ENCODE results near the gene TSPAN31.
A peak's percentile ranks its signal among the peaks of the same experiment; 100 is the strongest.

Gene TSPAN31

GRCh38 chr12:57777911-57778310 lies 33.1 kb downstream of the TSPAN31 start:
- H3K27ac ChIP-seq (ENCODE audit: low read length): no peak overlapping the region
- DNase-seq (ENCODE audit: low read depth, low spot score): no peak
- H3K4me1 ChIP-seq (ENCODE audit: control insufficient read depth, insufficient read depth, low read length): no peaks in the 10 kb centered on the region
- WGBS (ENCODE audit: insufficient coverage, insufficient read length): no CpG with 5 or more reads among the region's 7 CpGs
- no peaks in the 10 kb centered on the region for H3K27me3 ChIP-seq (ENCODE audit: control insufficient read depth, insufficient read depth, low read length)
- H3K4me3 ChIP-seq (ENCODE audit: low read length): no peak overlapping the region
- no peaks in the 10 kb centered on the region for H3K9me3 ChIP-seq (ENCODE audit: control insufficient read depth, insufficient read depth, low read length)
- H3K36me3 ChIP-seq (ENCODE audit: control insufficient read depth, insufficient read depth, low read length): no peaks in the 10 kb centered on the region

GRCh38 chr12:57779736-57780135 lies 34.9 kb downstream of the TSPAN31 start:
- H3K27me3 ChIP-seq (ENCODE audit: control insufficient read depth, insufficient read depth, low read length): no peaks in the 10 kb centered on the region
- WGBS (ENCODE audit: insufficient coverage, insufficient read length): no CpG with 5 or more reads among the region's 1 CpG
- H3K36me3 ChIP-seq (ENCODE audit: control insufficient read depth, insufficient read depth, low read length): no peaks in the 10 kb centered on the region
- no peak overlapping the region for H3K4me3 ChIP-seq (ENCODE audit: low read length)
- H3K9me3 ChIP-seq (ENCODE audit: control insufficient read depth, insufficient read depth, low read length): no peaks in the 10 kb centered on the region
- no peak overlapping the region for H3K27ac ChIP-seq (ENCODE audit: low read length)
- DNase-seq (ENCODE audit: low read depth, low spot score): no peak
- H3K4me1 ChIP-seq (ENCODE audit: control insufficient read depth, insufficient read depth, low read length): no peaks in the 10 kb centered on the region

- Histone ChIP-seq H3K27me3 (ENCODE audit: control insufficient read depth, insufficient read depth, low read length) (no peaks in the 10 kb centered on the region), H3K9me3 (ENCODE audit: control insufficient read depth, insufficient read depth, low read length) (no peaks in the 10 kb centered on the region), H3K36me3 (ENCODE audit: control insufficient read depth, insufficient read depth, low read length) (no peaks in the 10 kb centered on the region), H3K27ac (ENCODE audit: low read length) (no peak overlapping the region), H3K4me3 (ENCODE audit: low read length) (no peak overlapping the region), H3K4me1 (ENCODE audit: control insufficient read depth, insufficient read depth, low read length) (no peaks in the 10 kb centered on the region)
- no peak for DNase-seq (ENCODE audit: low read depth, low spot score)
- no CpG with 5 or more reads among the region's 4 CpGs for WGBS (ENCODE audit: insufficient coverage, insufficient read length)
Observed at GRCh38 chr12:57780284-57780897, 35.6 kb downstream of the TSPAN31 start.

DNA sequence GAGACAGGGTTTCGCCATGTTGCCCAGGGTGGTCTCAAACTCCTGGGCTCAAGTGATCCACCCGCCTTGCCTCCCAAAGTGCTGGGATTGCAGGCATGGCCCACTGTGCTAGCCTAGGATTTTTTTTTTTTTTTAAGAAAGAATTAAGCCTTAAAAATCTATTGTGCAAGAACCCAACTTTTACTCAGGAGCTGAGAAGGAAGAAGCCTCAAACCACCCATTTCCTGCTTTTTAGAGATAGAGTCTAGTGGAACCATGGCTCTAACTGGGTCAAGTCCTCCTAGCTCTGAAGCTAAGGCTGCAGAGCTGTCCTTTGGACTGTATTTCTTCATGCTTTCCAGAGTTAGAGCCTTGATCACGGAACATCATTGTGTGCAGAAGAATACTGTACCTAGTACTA lies 36.4 kb downstream of the TSPAN31 start:
- no peak for DNase-seq (ENCODE audit: low read depth, low spot score)
- H3K27me3 ChIP-seq (ENCODE audit: control insufficient read depth, insufficient read depth, low read length): no peaks in the 10 kb centered on the region
- no peak overlapping the region for H3K27ac ChIP-seq (ENCODE audit: low read length)
- H3K4me3 ChIP-seq (ENCODE audit: low read length): no peak overlapping the region
- H3K36me3 ChIP-seq (ENCODE audit: control insufficient read depth, insufficient read depth, low read length): peaks cover 3% of the 10 kb centered on the region; the same call in 1 of the 2 replicates
- no peaks in the 10 kb centered on the region for H3K9me3 ChIP-seq (ENCODE audit: control insufficient read depth, insufficient read depth, low read length)
- no CpG with 5 or more reads among the region's 3 CpGs for WGBS (ENCODE audit: insufficient coverage, insufficient read length)
- H3K4me1 ChIP-seq (ENCODE audit: control insufficient read depth, insufficient read depth, low read length): no peaks in the 10 kb centered on the region

- Histone ChIP-seq H3K4me1 (ENCODE audit: control insufficient read depth, insufficient read depth, low read length) (no peaks in the 10 kb centered on the region), H3K27me3 (ENCODE audit: control insufficient read depth, insufficient read depth, low read length) (no peaks in the 10 kb centered on the region), H3K4me3 (ENCODE audit: low read length) (no peak overlapping the region), H3K36me3 (ENCODE audit: control insufficient read depth, insufficient read depth, low read length) (peaks cover 6% of the 10 kb centered on the region; the same call in 1 of the 2 replicates), H3K27ac (ENCODE audit: low read length) (no peak overlapping the region), H3K9me3 (ENCODE audit: control insufficient read depth, insufficient read depth, low read length) (no peaks in the 10 kb centered on the region)
- no peak for DNase-seq (ENCODE audit: low read depth, low spot score)
- WGBS (ENCODE audit: insufficient coverage, insufficient read length): no CpG with 5 or more reads among the region's 2 CpGs
Observed at GRCh38 chr12:57781801-57782200, 37.0 kb downstream of the TSPAN31 start.

DNA sequence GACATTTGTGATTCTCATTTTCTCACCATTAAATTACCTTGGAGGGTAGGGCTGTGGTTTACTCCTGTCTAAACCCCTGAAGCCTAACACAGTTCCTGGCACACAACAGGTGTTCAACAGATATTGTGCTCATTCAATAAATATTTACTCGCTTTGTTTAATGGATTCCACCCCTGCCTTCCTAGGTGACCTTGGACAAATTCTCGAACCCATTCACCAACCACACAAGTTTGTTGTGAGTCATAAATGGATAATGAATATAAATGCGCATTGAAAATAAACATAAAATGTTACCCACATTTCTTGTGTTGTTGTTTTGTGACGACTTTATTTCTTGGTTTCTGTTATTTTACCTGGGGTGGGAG lies 37.4 kb downstream of the TSPAN31 start:
- DNase-seq (ENCODE audit: low read depth, low spot score): no peak
- Histone ChIP-seq H3K4me1 (ENCODE audit: control insufficient read depth, insufficient read depth, low read length) (no peaks in the 10 kb centered on the region), H3K27me3 (ENCODE audit: control insufficient read depth, insufficient read depth, low read length) (no peaks in the 10 kb centered on the region), H3K9me3 (ENCODE audit: control insufficient read depth, insufficient read depth, low read length) (no peaks in the 10 kb centered on the region), H3K4me3 (ENCODE audit: low read length) (no peak overlapping the region), H3K27ac (ENCODE audit: low read length) (no peak overlapping the region), H3K36me3 (ENCODE audit: control insufficient read depth, insufficient read depth, low read length) (peaks cover 9% of the 10 kb centered on the region; the same call in 1 of the 2 replicates)
- WGBS (ENCODE audit: insufficient coverage, insufficient read length): no CpG with 5 or more reads among the region's 4 CpGs

- no peaks in the 10 kb centered on the region for H3K4me1 ChIP-seq (ENCODE audit: control insufficient read depth, insufficient read depth, low read length)
- DNase-seq (ENCODE audit: low read depth, low spot score): peak; percentile 85
- H3K36me3 ChIP-seq (ENCODE audit: control insufficient read depth, insufficient read depth, low read length): peaks cover 9% of the 10 kb centered on the region; the same call in 1 of the 2 replicates
- H3K27me3 ChIP-seq (ENCODE audit: control insufficient read depth, insufficient read depth, low read length): no peaks in the 10 kb centered on the region
- H3K9me3 ChIP-seq (ENCODE audit: control insufficient read depth, insufficient read depth, low read length): no peaks in the 10 kb centered on the region
- peak within 1 kb of the TSS; percentile 82 for H3K4me3 ChIP-seq (ENCODE audit: low read length)
- no CpG with 5 or more reads among the region's 45 CpGs for WGBS (ENCODE audit: insufficient coverage, insufficient read length)
- H3K27ac ChIP-seq (ENCODE audit: low read length): no peak within 1 kb of the TSS
Observed at GRCh38 chr12:57782608-57783465, 38.0 kb downstream of the TSPAN31 start, which contains the start of gene TSFM. TSFM (plus strand) TSS chr12:57782787; CDS start chr12:57782802, 15 bp downstream.

- Histone ChIP-seq H3K4me1 (ENCODE audit: control insufficient read depth, insufficient read depth, low read length) (no peaks in the 10 kb centered on the region), H3K9me3 (ENCODE audit: control insufficient read depth, insufficient read depth, low read length) (no peaks in the 10 kb centered on the region), H3K4me3 (ENCODE audit: low read length) (peak overlapping the region; percentile 82; the same call in 1 of the 2 replicates), H3K36me3 (ENCODE audit: control insufficient read depth, insufficient read depth, low read length) (peaks cover 9% of the 10 kb centered on the region; the same call in 1 of the 2 replicates), H3K27ac (ENCODE audit: low read length) (no peak overlapping the region), H3K27me3 (ENCODE audit: control insufficient read depth, insufficient read depth, low read length) (no peaks in the 10 kb centered on the region)
- no peak for DNase-seq (ENCODE audit: low read depth, low spot score)
- no CpG with 5 or more reads among the region's 12 CpGs for WGBS (ENCODE audit: insufficient coverage, insufficient read length)
Observed at GRCh38 chr12:57783466-57783801, 38.6 kb downstream of the TSPAN31 start.

GRCh38 chr12:57783861-57784260 lies 39.0 kb downstream of the TSPAN31 start:
- Histone ChIP-seq H3K27me3 (ENCODE audit: control insufficient read depth, insufficient read depth, low read length) (no peaks in the 10 kb centered on the region), H3K9me3 (ENCODE audit: control insufficient read depth, insufficient read depth, low read length) (no peaks in the 10 kb centered on the region), H3K36me3 (ENCODE audit: control insufficient read depth, insufficient read depth, low read length) (peaks cover 9% of the 10 kb centered on the region; the same call in 1 of the 2 replicates), H3K27ac (ENCODE audit: low read length) (no peak overlapping the region), H3K4me1 (ENCODE audit: control insufficient read depth, insufficient read depth, low read length) (no peaks in the 10 kb centered on the region), H3K4me3 (ENCODE audit: low read length) (no peak overlapping the region)
- no peak for DNase-seq (ENCODE audit: low read depth, low spot score)
- no CpG with 5 or more reads among the region's 11 CpGs for WGBS (ENCODE audit: insufficient coverage, insufficient read length)

DNA sequence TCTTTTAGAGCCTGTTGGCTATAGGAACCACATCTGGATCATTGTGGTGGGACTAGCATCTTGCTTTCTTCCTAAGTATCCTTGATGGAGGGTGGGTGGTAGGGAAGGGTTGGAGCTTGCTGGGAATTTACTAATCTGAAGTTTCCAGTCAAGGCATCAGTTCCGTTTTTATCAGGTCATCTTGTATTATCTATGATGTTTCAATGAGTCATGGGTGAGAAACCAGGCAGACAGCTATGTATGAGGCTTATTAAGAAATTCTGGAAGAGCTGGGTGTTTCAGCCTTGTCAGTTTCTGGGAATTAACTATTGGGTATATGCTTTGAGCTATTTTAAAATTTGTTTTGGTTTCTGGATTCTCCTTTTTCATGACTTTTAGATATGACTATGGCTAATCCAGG lies 49.1 kb downstream of the TSPAN31 start:
- Histone ChIP-seq H3K27ac (ENCODE audit: low read length) (no peak overlapping the region), H3K9me3 (ENCODE audit: control insufficient read depth, insufficient read depth, low read length) (no peaks in the 10 kb centered on the region), H3K36me3 (ENCODE audit: control insufficient read depth, insufficient read depth, low read length) (peaks cover 14% of the 10 kb centered on the region; the same call in 1 of the 2 replicates), H3K4me1 (ENCODE audit: control insufficient read depth, insufficient read depth, low read length) (no peaks in the 10 kb centered on the region), H3K4me3 (ENCODE audit: low read length) (no peak overlapping the region), H3K27me3 (ENCODE audit: control insufficient read depth, insufficient read depth, low read length) (no peaks in the 10 kb centered on the region)
- no CpG with 5 or more reads among the region's 1 CpG for WGBS (ENCODE audit: insufficient coverage, insufficient read length)
- no peak for DNase-seq (ENCODE audit: low read depth, low spot score)
